ENCODE measurements around the gene EPS8L2.

- TF ChIP-seq CTCF (IDR thresholded peaks at IDR 0.05) (no peak), POLR2A (IDR thresholded peaks at IDR 0.05) (no peak), POLR2AphosphoS5 (IDR thresholded peaks at IDR 0.05) (no peak)
Measured at GRCh38 chr11:704228-704674, 1.8 kb upstream of the EPS8L2 start.

Measured in prostate gland (tissue), 2 donors.